ENCODE results near the gene DYRK4.

DYRK4 gene

DNA sequence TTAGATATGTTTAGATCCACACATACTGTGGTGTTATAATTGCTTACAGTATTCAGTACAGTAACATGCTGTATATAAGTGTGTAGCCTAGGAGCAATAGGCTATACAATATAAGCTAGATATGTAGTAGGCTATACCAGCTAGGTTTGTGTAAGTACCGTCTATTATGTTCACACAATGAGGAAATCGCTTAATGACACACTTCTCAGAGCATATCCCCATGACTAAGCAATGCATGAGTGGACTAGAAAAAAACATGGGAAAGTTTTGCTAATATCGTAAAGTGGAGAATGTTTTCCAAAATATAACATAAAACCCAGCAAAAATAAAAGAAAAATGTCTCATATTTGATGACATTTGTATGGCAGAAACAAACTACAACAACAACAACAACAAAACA lies 59.5 kb downstream of the DYRK4 start:
- DNase-seq (ENCODE audit: low read depth), result no peak

GRCh38 chr12:4626543-4626942 lies 64.5 kb downstream of the DYRK4 start:
- DNase-seq (ENCODE audit: low read depth), result no peak

DNA sequence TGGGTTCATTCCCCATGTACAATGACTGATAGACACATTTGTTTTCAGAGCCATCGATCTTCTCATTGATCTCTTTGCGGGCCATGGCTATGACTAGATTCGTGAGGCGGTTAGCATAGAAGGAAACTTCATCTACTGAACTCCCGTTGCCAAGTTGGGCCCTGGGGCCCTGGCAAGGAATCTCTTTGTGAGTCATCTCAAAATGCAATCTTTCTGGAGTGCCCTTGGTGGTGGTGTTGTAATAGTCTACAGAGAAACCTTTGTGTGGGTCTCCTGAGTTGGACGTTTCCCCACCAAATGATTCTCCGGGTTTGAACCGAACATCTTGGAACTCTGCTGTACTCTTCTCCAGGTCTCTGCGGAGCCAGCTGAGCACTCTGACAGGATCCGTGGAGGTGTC lies 66.4 kb downstream of the DYRK4 start:
- DNase-seq (ENCODE audit: low read depth), result no peak

DNA sequence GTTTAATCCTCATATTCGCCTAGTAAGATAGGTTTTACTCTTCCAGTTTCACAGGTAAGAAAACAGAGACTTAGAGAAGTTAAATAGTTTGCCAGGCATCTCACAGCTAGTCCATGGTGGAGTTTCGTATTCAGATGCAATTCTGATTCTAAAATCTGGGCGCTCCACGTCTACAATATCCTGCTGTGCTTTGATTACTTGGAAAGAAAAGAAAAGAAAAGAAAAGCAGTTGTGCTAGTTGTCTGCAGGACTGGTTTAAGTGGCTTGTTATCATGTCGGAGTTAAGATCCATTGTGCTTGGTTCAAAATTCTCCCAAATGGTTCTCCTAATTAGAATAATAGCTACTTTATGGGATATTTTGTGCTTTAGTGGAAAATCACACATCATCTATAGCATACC lies 68.3 kb downstream of the DYRK4 start:
- DNase-seq (ENCODE audit: low read depth), result no peak

- no peak for DNase-seq (ENCODE audit: low read depth)
These were observed 81.7 kb downstream of the DYRK4 start for GRCh38 chr12:4643747-4644146.

DNA sequence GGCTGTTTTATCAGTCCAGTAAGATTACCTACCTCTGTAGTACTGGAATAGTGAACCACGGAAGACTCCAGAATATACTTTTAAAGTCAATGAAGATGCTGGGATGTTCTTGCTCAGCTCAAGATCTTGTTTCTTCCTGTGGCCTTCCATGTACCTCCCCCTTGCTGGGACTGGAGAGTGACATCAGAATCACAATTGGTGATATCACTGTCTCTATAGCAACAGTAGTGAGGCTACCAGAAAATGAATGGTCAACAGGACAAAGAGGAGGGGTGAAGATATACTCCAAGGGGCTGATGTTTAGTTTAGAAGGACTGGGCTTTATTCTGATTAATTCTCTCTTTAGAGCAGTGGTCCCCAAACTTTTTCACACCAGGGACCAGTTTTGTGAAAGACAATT lies 83.0 kb downstream of the DYRK4 start:
- DNase-seq (ENCODE audit: low read depth), result no peak

GRCh38 chr12:4648104-4648500 lies 86.1 kb downstream of the DYRK4 start:
- DNase-seq (ENCODE audit: low read depth), result no peak

GRCh38 chr12:4648501-4649357 lies 86.7 kb downstream of the DYRK4 start, which contains the start of the genes AKAP3 and NDUFA9:
Gene AKAP3 (minus strand): TSS chr12:4649051. CDS start chr12:4638196, 10,855 bp downstream.
Gene NDUFA9 (plus strand): TSS chr12:4649114. CDS start chr12:4649127, 13 bp downstream.
- peak; percentile 48 for DNase-seq (ENCODE audit: low read depth)

DNA sequence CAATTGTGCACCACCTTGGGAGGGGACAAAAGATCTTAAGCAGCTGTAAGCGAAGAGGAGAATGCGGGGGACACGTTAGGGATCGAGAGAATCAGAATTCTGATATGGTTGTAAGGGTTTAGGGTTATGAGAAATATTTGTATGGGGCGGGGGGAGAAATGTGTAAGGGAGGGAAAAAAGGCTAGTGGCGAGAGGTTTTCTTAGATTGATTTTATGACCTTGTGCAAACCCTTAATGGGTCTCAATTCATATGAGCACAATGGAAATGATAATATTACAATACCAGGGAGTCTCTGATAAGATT lies 87.3 kb downstream of the DYRK4 start:
- DNase-seq (ENCODE audit: low read depth), result no peak

DNA sequence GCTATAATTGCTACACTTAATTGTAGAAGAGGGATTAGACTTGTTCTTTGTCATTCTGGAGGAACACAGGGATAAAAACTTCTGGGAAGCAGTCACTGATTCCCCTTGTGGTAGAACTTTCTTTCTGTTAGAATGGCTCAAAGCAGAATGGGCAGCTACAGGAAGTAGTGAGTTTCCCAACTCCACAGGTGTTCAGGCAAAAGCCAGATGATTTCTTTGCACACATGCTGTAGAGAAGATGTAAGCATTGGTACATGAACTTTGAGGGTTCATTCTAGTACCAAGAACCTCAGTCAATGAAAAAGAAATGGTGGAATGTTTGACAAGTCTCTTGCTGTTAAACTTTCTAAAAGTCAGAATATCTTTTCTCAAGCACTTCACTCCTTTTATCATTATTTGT lies 91.2 kb downstream of the DYRK4 start:
- no peak for DNase-seq (ENCODE audit: low read depth)

- no peak for DNase-seq (ENCODE audit: low read depth)
These were observed 91.7 kb downstream of the DYRK4 start for GRCh38 chr12:4653691-4654090.
